Measurements from ENCODE around the gene PRPF39.
"Not testable (repeated sequence)": the region's sequence is repeated elsewhere in the genome, so short reads cannot be mapped to it uniquely, and the experiment has no call there.

PRPF39 gene

GRCh38 chr14:45140661-45141187 is 56.8 kb downstream of the PRPF39 start:
- no peak for DNase-seq

DNA sequence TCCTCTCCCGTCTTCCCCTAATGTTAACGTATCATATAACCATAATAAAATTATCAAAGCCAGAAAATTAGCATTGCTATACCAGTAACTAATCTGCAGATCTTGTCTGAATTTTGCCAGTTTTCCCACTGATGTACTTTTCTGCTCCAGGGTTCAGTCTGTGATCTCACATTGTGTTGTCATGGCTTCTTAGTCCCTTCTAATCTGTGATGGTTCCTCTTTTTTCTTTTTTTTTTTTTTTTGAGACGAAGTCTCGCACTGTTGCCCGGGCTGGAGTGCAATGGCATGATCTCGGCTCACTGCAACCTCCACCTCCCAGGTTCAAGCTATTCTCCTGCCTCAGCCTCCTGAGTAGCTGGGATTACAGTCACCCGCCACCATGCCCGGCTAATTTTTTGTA is 58.2 kb downstream of the PRPF39 start:
- not testable (repeated sequence) for DNase-seq

- DNase-seq = no peak
These were observed 60.7 kb downstream of the PRPF39 start for GRCh38 chr14:45144658-45145057.

GRCh38 chr14:45145214-45145613 is 61.3 kb downstream of the PRPF39 start:
- DNase-seq = no peak

GRCh38 chr14:45149602-45150001 is 65.7 kb downstream of the PRPF39 start:
- DNase-seq = no peak

- DNase-seq = no peak
These were observed 66.5 kb downstream of the PRPF39 start for GRCh38 chr14:45150386-45150890.

GRCh38 chr14:45156067-45156466 is 72.2 kb downstream of the PRPF39 start:
- no peak for DNase-seq

Data from CD4-positive, alpha-beta T cell treated with Interferon gamma for 1 hour (primary cell).